ENCODE data around the gene FAM72C.
"Not testable (repeated sequence)": the region's sequence is repeated elsewhere in the genome, so short reads cannot be mapped to it uniquely, and the experiment has no call there.

FAM72C gene

GRCh38 chr1:143990699-143991098, 18.9 kb upstream of the FAM72C start:
- not testable (repeated sequence) for H3K36me3 ChIP-seq; H3K4me3 ChIP-seq (ENCODE audit: low read depth, low read length); H3K9me3 ChIP-seq; H3K27me3 ChIP-seq; DNase-seq; H3K4me1 ChIP-seq

GRCh38 chr1:143989719-143990118, 17.9 kb upstream of the FAM72C start:
- H3K4me1 ChIP-seq; DNase-seq; H3K9me3 ChIP-seq; H3K4me3 ChIP-seq (ENCODE audit: low read depth, low read length); H3K27me3 ChIP-seq; H3K36me3 ChIP-seq: not testable (repeated sequence)

GRCh38 chr1:143989427-143989712, 17.6 kb upstream of the FAM72C start:
- H3K4me1 ChIP-seq; H3K36me3 ChIP-seq; H3K27me3 ChIP-seq; H3K4me3 ChIP-seq (ENCODE audit: low read depth, low read length); H3K9me3 ChIP-seq; DNase-seq: not testable (repeated sequence)

GRCh38 chr1:143988602-143989426, 17.0 kb upstream of the FAM72C start:
- not testable (repeated sequence) for H3K9me3 ChIP-seq; H3K27me3 ChIP-seq; H3K36me3 ChIP-seq; H3K4me1 ChIP-seq; DNase-seq; H3K4me3 ChIP-seq (ENCODE audit: low read depth, low read length)

- H3K9me3 ChIP-seq, result not testable (repeated sequence)
These were observed 16.1 kb upstream of the FAM72C start for GRCh38 chr1:143987868-143988267.

GRCh38 chr1:143984721-143985473, 13.1 kb upstream of the FAM72C start:
- H3K4me3 ChIP-seq (ENCODE audit: low read depth, low read length); H3K27me3 ChIP-seq; H3K4me1 ChIP-seq; H3K36me3 ChIP-seq; H3K9me3 ChIP-seq; DNase-seq: not testable (repeated sequence)

More at GRCh38 chr1:143987868-143988267, 16.1 kb upstream of the FAM72C start:
- not testable (repeated sequence) for H3K36me3 ChIP-seq; H3K4me3 ChIP-seq (ENCODE audit: low read depth, low read length); H3K4me1 ChIP-seq; DNase-seq; H3K27me3 ChIP-seq

- H3K36me3 ChIP-seq, result not testable (repeated sequence)
- DNase-seq, result peak; percentile 13
- H3K4me3 ChIP-seq (ENCODE audit: low read depth, low read length), result peak overlapping the region; percentile 51
These were observed 2.6 kb upstream of the FAM72C start for GRCh38 chr1:143974416-143974815.

GRCh38 chr1:143973876-143974414, 2.2 kb upstream of the FAM72C start:
- DNase-seq, result peak; percentile 8
- H3K4me1 ChIP-seq, H3K36me3 ChIP-seq, H3K9me3 ChIP-seq, H3K27me3 ChIP-seq: not testable (repeated sequence)
- peak overlapping the region; percentile 49 for H3K4me3 ChIP-seq (ENCODE audit: low read depth, low read length)

More at GRCh38 chr1:143974416-143974815, 2.6 kb upstream of the FAM72C start:
- not testable (repeated sequence) for H3K4me1 ChIP-seq, H3K9me3 ChIP-seq, H3K27me3 ChIP-seq

GRCh38 chr1:143972753-143973326, 1.1 kb upstream of the FAM72C start:
- DNase-seq; H3K27me3 ChIP-seq; H3K4me3 ChIP-seq (ENCODE audit: low read depth, low read length); H3K9me3 ChIP-seq; H3K36me3 ChIP-seq; H3K4me1 ChIP-seq: not testable (repeated sequence)

- not testable (repeated sequence) for H3K27me3 ChIP-seq; H3K9me3 ChIP-seq; DNase-seq; H3K4me3 ChIP-seq (ENCODE audit: low read depth, low read length); H3K4me1 ChIP-seq; H3K36me3 ChIP-seq
These were observed 5.9 kb downstream of the FAM72C start for GRCh38 chr1:143965860-143966259.

- not testable (repeated sequence) for H3K4me3 ChIP-seq (ENCODE audit: low read depth, low read length); H3K9me3 ChIP-seq; H3K27me3 ChIP-seq; H3K36me3 ChIP-seq; H3K4me1 ChIP-seq; DNase-seq
These were observed 7.5 kb downstream of the FAM72C start for GRCh38 chr1:143964294-143964693.

GRCh38 chr1:143955930-143956329, 15.9 kb downstream of the FAM72C start:
- not testable (repeated sequence) for H3K27me3 ChIP-seq; DNase-seq; H3K4me3 ChIP-seq (ENCODE audit: low read depth, low read length); H3K4me1 ChIP-seq; H3K9me3 ChIP-seq; H3K36me3 ChIP-seq

- not testable (repeated sequence) for H3K4me3 ChIP-seq (ENCODE audit: low read depth, low read length); H3K36me3 ChIP-seq; H3K27me3 ChIP-seq; DNase-seq; H3K9me3 ChIP-seq; H3K4me1 ChIP-seq
These were observed 18.9 kb downstream of the FAM72C start for GRCh38 chr1:143952913-143953312.

- H3K9me3 ChIP-seq; H3K4me3 ChIP-seq (ENCODE audit: low read depth, low read length): not testable (repeated sequence)
These were observed 20.0 kb downstream of the FAM72C start for GRCh38 chr1:143951485-143952391.

GRCh38 chr1:143947749-143948148, 24.0 kb downstream of the FAM72C start:
- H3K4me1 ChIP-seq; DNase-seq; H3K9me3 ChIP-seq; H3K27me3 ChIP-seq; H3K4me3 ChIP-seq (ENCODE audit: low read depth, low read length); H3K36me3 ChIP-seq: not testable (repeated sequence)

More at GRCh38 chr1:143951485-143952391, 20.0 kb downstream of the FAM72C start:
- not testable (repeated sequence) for H3K27me3 ChIP-seq, H3K36me3 ChIP-seq, DNase-seq, H3K4me1 ChIP-seq

Data from BE2C (cell line).